ENCODE data around the gene TRIP10. TPM values are rescaled to one million over a fixed set of nuclear protein-coding genes. Genes with fewer than 3 reads are reported as not detected.
"Not testable (repeated sequence)": the region's sequence is repeated elsewhere in the genome, so short reads cannot be mapped to it uniquely, and the experiment has no call there.

Gene TRIP10
- total RNA-seq, 1 donor from 2014 or later, result 50.5 TPM

GRCh38 chr19:6739883-6740588 lies 556 bp downstream of the TRIP10 start:
- DNase-seq (ENCODE audit: low read depth, low spot score), result no peak

DNA sequence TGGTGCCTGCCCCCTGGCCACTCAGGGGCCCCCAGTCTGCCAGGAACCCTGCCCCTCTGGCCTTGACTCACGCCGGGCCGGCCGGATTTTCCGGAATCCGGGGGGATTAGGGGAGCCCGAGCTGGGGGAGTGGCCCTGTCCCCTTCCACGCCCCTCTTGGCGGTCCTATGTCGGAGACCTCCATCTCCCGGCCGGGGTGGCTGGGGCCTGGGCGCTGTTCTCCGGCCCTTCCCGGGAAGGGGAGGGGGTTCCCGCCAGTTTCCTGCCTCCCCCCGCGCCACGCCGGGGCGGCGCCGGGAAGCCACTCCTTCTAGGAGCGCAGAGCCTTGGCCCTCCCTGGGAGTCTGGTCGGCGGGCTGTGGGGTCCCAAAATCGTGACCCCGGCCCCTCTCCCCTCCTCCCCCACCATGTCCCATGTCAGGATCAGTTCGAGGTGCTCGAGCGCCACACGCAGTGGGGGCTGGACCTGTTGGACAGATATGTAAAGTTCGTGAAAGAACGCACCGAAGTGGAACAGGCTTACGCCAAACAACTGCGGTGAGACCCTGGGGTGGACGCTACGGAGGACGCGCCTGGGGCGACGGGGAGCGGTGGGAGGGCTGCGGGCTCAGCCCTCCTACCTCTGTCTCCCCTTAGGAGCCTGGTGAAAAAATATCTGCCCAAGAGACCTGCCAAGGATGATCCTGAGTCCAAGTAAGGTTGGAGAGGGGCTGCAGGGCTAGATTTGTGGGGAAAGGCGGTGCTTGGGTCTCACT lies 1.3 kb downstream of the TRIP10 start:
- no peak for DNase-seq (ENCODE audit: low read depth, low spot score)

GRCh38 chr19:6743066-6743465 lies 3.6 kb downstream of the TRIP10 start:
- DNase-seq (ENCODE audit: low read depth, low spot score), result no peak

DNA sequence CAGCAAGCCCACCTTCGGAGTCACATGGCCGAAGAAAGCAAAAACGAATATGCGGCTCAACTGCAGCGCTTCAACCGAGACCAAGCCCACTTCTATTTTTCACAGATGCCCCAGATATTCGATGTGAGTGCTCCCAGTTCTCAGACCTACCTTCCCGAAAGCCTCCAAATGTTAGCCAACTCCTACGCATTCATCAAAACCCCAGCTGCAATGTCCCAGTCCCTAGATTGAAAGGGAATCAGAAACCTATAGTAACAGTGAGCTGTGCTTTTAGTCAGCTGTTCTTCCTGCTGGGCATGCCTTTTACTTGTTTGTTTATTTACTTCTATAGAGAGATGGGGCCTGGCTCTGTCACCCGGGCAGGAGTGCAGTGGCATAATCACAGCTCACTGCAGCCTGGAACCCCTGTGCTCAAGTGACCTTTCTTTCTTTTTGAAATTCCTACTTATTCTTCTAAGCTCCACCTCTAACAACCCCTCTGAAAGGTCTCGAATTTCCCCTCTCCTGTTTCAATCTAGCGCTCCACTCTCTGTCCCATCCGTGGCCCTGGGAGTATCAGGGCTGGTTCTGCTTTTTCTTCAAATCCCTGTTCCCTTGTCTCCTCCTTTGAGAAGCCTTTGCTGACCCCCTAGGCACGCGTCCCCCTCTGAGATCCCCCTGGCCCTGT lies 4.4 kb downstream of the TRIP10 start:
- DNase-seq (ENCODE audit: low read depth, low spot score), result no peak

DNA sequence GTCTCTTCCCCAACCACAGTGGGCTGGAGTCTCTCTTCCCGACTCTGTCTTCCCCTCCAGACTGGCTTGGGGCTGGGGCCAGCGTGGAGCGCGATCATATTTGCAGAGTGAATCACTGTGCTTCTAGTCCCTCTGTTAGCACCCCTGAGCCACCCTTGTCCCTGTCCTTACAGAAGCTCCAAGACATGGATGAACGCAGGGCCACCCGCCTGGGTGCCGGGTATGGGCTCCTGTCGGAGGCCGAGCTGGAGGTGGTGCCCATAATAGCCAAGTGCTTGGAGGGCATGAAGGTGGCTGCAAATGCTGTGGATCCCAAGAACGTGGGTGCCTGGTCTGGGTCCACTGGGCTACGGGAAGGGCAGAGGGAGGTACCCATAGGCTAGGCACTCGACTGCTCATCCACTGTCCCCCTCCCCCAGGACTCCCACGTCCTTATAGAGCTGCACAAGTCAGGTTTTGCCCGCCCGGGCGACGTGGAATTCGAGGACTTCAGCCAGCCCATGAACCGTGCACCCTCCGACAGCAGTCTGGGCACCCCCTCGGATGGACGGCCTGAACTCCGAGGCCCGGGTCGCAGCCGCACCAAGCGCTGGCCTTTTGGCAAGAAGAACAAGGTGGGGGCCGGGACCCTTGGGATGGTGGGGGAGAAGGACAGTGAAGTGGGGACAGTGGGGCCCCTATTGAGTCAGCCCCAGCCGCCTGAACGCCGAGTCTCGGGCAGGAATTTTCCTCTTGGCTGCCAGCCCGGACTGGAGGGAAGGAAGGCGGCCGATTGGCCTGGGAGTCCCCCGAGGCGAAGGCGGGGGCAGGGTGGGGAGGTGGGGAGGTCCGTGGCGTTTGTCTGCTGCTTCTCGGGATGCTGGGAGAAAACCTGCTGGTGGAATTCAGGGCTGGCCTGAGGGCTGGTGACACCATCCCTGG lies 5.2 kb downstream of the TRIP10 start:
- no peak for DNase-seq (ENCODE audit: low read depth, low spot score)

GRCh38 chr19:6745965-6746364 lies 6.5 kb downstream of the TRIP10 start:
- no peak for DNase-seq (ENCODE audit: low read depth, low spot score)

- DNase-seq (ENCODE audit: low read depth, low spot score), result not testable (repeated sequence)
These were observed 9.1 kb downstream of the TRIP10 start for GRCh38 chr19:6748543-6748942.

- no peak for DNase-seq (ENCODE audit: low read depth, low spot score)
These were observed 10.6 kb downstream of the TRIP10 start for GRCh38 chr19:6750062-6750461.

DNA sequence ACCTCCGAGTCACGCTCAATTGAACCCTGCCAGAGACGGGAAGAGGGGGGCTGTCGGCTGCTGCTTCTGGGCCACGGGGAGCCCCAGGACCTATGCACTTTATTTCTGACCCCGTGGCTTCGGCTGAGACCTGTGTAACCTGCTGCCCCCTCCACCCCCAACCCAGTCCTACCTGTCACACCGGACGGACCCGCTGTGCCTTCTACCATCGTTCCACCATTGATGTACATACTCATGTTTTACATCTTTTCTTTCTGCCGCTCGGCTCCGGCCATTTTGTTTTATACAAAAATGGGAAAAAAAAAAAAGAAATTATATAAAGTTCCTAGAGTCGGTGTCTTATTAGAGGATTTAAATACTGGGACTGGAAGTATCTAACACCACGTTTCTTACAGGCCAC lies 11.7 kb downstream of the TRIP10 start:
- DNase-seq (ENCODE audit: low read depth, low spot score), result no peak

- no peak for DNase-seq (ENCODE audit: low read depth, low spot score)
These were observed 13.0 kb downstream of the TRIP10 start for GRCh38 chr19:6752256-6753177.

GRCh38 chr19:6753178-6754031 lies 13.9 kb downstream of the TRIP10 start:
- no peak for DNase-seq (ENCODE audit: low read depth, low spot score)

- no peak for DNase-seq (ENCODE audit: low read depth, low spot score)
These were observed 14.7 kb downstream of the TRIP10 start for GRCh38 chr19:6754136-6754535.

DNA sequence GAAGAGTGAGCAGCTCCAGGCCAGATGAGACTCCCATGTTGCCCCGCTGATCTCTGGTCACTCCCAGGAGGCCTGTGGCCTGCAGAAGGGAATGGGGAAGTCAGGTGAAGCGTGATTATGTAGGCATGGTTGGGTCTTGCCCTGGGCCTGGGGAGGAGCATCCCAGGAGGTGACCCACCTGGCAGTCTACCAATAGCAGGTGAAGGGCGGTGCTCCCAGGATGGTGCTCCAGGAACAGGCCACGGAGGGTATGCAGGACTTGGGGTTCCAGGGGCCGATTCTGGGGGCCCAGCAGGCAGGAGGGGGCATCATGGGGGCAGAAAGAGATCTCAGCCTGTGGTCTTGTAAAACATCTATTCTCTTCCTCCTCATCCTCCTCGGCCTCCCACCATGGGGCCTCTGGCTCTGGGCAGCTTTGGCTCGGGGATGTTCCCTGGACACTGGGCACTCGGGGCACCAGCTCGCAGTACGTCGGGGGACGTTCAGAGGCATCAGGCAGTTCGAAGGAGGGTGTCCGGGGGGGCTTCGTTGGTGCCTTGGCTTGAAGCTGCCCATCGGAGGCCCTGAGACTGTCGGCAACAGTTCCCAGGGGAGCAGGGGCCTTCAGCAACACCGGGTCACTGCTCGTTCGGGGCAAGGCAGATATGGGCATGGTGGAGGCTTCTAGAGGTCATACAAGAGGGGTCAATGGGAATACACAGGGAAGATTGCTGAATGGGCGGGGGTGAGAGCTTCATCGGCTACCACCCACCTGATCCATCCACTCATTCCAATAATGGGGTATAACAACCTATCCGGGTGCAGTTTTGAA lies 15.4 kb downstream of the TRIP10 start:
- DNase-seq (ENCODE audit: low read depth, low spot score), result no peak

GRCh38 chr19:6760606-6761005 lies 21.1 kb downstream of the TRIP10 start:
- no peak for DNase-seq (ENCODE audit: low read depth, low spot score)

DNA sequence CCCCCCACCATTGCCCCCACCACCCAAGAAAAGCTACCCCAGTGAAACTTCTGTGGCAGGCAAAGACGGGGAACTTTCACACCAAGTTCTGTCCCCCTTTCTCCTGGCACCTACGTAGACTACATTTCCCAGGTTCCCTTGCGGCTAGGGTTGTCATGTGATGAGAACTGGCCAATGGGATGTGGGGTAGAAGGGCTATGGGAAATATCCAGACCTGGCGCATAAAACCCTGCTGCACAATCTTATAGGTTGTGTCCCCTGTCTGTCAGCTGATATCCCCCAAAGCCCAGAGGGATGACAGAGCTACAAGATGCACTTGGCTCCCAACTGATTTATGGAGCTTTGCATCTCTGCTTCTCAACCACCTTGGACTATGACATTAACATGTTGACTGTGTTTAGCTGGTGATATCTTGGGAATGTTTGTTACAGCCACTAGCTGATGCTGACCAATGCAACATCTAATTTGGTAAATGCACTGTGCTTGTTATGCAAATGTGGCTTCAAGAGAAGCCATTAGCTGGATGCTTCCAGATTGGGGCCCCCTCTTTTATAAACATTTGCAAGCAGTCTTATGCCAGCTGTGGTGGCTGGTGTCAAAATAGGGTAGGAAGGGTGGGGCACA lies 21.7 kb downstream of the TRIP10 start:
- no peak for DNase-seq (ENCODE audit: low read depth, low spot score)

GRCh38 chr19:6762253-6762797 lies 22.8 kb downstream of the TRIP10 start:
- DNase-seq (ENCODE audit: low read depth, low spot score), result not testable (repeated sequence)

DNA sequence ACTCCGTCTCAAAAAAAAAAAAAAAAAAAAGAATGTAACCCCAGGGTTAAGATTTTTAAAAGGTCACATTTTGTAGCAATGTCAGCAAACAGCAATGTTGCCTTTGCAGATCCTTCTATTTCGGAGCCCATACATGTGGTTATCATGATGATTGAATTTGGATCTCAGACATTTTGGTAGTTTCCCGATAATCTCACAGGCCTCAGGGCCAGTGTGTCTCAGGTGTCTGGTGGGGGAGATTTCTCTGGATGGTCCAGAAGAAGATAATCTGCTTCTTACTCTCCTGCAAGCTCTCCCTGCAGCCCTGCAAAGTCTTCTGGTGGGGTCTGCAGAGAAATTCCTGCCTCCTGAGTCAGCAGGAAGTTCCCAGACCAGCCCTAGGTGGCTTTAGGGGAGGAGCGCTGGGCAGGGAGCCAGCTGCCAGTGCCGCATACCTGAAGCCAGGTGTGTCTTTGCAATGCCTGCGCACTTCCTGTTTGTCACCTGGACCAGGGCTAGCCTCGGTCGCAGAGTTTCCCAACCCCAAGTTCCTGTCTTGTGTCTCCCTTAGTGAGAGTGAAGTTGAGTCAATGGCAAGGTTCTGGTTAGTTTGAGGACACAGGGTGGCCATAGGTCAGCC lies 26.4 kb downstream of the TRIP10 start:
- no peak for DNase-seq (ENCODE audit: low read depth, low spot score)

All from pulmonary artery endothelial cell (primary cell).